Cerebellar cortex (tissue), 1 donor: ENCODE results near the gene KCNS3.

Experiments used
- DNase-seq: peaks from one replicate; pipeline ENCODE4 v3.0.0-alpha.2; 2015; ENCODE audit warnings: low spot score

Gene KCNS3

DNA sequence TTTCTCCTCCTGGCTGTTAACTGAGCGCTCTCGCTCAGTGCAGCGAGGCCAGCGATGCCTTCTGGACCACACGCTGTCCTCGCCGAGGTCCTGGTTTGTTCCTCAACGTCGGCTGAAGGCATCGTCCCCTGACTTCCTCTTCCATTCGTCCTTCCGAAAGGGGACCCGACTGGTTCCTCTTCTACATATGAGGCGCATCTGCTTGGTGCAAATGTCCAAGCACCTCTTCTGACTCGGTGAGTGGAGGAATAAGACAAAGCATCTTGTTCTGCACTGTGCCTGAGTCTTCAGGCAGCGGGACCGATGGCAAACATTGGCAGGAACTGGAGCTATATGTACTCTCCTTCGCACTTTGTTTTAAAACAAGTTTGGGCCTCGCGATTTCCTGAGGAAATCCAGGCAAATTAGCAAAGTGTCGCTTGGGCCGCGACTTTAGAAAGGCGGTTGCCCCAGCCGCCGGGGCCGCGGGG is 621 bp upstream of the KCNS3 start:
- no peak for DNase-seq

DNA sequence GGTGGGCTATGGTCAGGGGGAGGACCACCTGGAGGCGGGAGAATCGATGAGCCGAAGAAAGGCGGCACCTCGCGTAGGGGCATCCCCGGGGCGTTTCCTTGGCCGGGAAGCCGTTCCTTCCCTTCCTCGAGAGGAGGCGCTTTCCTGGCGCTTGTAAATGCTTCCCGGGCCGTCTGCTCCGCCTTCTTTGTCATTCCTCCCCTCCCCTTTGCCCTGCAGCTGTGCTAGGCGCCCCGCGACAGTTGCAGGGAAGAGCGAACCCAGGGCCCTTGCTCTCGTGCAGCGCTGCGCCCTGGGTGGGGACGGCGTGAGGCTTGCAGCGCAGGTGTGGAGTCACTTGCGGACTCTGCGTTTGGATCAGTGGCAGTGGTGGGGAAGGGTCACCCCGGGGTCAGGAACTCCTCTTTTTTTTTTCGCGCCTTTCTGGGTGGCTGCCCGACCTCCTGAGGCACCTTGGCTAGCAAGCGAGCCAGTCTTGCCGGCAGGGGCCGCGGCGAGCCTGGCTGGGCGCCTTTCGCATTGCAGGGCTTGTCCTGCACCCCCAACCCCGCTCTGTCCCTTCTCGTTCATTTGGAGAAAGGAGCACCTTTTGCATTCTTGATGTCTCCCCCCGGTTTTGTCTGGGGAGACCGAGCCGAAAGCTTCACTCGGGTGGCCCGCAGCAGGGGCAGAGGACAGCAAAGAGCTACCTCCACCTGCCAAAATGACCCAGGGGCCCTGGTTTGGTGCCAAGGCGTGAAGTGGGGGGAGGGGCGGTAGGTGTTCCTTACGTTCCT is 858 bp downstream of the KCNS3 start:
- DNase-seq: no peak

DNA sequence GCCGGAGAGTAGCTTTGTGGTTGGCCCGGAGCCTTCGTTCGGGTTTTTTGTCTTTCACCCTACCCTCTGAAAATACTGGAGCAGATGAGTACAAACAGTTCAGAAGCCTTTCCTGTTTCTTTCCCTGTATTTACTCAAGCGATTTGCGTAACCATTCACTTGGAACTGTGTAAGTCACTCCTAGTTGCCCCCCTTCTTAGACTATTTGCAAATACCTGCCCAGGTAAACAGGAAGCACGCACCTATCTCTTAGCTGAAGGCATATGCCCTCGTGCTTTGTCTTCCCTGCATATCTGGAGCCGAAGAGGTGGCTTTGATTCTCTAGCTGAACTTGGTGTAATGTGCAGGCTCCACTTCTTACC is 1.4 kb downstream of the KCNS3 start:
- no peak for DNase-seq

DNA sequence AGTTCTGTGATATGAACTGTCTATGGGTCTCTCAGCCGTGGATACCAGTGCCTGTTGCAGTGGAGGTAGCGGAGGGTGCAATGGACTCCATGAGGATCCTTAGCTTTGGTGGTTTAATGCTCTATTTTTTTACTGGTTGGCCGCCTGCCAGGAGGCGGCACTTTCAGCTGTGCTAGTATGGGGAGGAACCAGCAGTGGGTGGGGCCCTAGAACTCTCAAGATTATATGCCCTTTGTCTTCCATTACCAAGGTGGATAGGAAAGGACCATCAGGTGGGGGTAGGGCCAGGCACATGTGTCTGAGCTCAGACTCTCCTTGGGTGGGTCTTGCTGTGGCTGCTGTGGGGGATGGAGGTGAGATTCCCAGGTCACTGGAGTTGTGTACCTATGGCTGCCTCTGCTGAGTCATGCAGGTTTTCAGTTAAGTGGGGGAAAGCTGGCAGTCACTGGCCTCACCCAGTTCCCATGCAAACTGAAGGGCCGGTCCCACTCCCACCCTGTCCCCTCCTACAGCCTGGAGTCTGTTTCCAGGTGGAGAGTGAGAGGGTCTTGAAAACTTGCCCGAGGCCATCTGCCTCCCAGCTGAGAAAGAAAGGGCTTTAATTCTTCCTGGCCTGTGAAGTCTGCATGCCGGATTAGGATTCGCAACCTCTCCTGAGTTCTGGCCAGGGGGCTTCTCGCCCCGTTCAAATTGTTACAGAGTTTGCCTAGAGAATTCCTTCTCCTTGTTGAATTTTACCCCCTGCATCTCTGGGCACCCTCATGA is 14.5 kb downstream of the KCNS3 start:
- DNase-seq: no peak

DNA sequence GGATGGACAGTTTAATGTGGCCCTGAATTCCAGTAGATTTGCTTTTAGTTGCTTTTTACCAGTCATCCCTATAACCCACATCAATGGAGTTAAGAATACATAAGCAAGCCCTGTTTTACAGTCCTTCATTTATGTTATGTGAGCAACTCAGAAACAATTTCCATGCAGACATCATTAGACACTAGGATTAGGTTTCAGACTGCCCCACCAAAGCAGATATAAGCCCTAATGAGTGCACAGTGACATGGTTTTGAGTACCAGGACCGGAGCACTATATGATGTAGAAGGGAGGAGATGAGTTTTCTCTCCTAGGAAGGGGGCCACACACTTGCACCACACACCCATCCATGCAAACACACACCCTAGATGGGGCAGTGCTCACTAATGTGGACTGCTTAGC is 15.5 kb downstream of the KCNS3 start:
- DNase-seq: no peak

DNA sequence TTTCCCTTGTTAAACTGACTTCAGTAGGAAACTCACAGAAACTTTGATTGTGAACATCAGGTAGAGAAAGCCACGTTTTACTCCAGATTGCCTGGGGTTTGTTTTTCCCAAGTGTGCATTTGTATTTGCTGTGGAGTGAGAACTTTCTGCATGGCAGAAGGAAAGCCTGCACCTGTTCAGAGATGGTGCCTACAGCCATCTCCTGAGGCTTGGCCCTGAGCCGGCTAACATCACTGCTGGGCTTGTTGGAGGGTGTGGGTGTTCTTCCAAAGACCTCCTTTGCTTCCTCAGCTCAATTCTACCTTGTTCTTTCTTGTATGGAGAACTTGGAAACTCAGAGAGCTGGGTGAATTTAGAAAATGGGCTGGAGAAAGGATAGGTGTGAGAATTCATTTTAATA is 16.1 kb downstream of the KCNS3 start:
- no peak for DNase-seq

DNA sequence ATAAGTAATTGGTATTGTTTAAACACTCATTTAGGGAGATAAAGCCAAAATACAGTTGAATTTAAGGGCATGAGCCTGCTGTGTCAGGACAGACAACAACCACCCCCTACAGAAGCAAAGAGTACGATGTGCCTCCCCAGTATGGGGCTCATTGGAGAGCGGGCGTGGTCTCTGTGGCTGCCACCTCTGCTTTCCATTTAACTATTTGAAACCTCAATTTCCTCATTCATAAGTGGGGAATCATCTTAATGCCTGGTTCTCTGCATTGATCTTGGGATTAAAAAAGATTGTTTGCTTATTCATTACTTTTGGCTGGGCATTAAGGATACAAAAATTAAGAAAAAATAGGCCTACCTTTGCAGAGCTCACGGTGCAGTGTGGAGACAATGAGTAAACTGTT is 21.4 kb downstream of the KCNS3 start:
- DNase-seq: no peak

DNA sequence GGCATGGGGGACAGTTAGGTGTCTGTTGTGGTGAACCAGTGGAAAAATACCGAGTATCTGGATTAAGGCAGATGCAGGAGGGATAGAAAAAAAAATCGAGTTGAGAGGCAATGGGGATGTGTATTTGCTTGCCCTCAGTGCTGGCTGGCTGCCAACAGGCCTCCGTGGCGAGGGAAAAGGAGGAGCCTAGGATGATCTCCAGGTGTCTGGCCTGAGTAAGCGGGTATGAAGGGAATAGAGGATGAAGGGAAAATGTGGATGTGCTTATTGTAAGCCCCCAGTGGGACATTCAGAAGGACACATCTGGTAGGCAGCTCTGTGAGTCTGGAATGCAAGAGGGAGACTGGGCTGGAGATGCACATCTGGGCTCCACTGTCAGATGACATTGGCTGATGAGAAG is 22.8 kb downstream of the KCNS3 start:
- DNase-seq: no peak

DNA sequence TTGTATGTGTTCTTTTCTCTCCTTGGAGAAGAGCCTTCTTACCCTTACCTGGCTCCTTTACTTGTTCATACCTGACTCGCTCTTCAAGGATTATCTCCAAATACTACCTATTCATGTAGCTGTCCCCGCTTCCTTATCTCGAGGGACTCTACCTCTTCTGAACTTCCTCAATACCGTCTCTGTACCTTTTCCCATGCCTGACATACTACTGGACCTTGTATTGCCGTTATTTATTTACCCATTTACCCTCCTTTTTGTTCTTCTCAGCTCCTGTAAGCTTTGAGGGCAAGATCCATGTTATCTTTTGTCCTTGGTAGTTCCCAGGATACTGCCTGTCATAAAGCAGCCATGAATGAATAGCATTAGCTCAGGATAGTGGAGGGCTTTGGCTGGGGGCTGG is 32.5 kb downstream of the KCNS3 start:
- no peak for DNase-seq

DNA sequence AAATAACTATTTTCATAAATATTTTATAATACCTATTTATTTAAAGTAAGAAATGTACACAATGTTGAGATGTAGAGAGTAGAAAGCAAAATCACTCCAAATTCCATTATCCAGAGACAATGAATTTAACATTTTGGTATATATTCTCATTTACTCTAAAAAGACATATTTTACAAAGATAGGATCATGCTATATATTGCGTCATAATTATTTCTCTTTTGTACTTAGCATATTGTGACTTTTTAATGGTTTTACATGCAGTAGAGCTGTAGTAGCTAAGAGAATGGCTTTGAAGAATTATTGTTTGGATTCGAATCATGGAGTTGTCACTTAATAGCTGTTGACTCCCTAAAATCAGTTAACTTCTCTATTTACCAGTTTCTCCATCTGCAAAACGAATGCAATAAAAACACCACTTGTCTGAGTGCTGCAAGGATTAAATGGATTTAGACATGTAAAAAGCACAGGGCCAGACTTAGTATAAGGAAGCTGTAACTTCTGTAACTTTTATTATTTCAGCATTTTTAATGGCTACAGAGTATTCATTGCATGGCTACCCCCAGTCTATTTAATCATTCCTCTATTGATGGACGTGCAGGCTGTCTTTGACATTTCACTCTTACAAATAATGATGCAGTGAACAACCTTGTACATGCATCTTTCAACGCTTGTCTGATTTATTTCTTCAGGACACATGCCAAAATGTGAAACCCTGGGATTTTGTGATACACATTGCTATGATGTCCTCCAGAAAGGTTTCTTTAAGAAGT is 33.2 kb downstream of the KCNS3 start:
- DNase-seq: no peak

DNA sequence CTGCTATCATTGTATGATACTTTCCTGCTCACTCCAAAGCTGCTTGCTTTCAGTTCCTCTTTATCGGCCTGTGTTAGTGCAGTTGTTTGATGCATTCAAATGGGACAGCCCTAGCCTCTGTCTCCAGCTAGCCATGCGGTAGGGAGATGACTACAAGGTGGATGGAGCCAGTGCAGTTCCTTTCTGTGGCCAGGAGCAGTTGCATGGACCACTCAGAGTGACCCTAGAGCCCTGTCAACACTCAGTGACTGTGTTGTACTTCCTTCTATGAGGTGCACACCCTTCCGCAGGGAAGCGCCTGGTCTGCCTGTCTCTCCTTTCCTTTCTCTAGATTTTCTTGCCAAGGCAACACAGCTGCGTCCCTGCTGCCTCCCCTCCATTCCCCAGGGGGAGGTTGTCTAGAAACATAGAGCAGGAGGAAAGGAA is 33.8 kb downstream of the KCNS3 start:
- DNase-seq: no peak

DNA sequence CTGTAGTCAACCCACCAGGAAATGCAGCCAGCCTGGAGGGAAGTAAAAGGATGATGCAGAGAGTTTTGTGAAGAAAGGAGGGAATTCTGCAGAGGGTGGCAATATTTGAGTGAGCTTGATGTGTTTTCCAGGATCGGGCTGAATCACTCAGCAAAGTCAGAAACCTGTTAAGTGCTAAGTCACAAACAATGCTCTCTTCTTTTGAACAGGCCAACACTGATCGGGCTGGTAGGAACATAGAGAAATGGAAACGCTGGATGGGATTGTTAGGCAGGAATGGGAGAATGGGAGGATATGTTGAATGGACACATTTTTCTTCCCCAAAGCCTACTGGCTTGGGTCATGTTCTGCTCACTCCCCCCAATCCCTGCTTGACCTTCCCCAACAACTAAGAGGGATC is 36.6 kb downstream of the KCNS3 start:
- no peak for DNase-seq

DNA sequence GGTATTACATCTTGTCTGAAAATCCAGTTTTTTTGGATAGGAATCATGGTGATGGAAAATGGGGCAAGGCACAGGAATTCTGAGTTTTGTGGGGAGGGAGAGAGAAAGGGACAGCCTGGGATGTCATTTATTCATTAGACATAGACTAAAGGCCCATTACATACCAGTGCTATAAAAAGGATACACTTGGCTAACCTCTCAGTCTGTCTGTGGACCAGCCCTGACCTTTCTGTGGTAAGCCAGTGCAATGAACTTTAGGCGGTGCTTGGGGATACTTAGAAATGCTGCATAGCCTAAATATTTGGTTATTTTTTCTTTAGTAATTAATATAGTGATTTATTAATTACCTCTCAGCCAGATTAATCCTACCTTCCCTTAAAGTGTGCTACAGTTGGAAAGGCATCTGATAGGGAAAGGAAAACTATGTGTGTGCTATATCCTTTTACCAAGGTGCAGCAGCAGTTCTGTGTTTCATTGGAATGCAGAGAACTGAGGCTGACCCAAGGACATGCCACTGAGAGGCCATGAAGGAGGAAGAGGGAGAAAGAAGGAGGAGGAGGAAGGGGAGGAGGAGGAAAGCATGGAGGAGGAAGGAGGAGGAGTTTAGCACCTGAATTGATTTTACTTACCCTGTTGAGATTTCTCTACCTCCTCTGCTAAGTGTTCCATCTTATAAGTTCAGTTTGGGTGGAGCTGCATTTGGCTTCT is 37.5 kb downstream of the KCNS3 start:
- DNase-seq: no peak

DNA sequence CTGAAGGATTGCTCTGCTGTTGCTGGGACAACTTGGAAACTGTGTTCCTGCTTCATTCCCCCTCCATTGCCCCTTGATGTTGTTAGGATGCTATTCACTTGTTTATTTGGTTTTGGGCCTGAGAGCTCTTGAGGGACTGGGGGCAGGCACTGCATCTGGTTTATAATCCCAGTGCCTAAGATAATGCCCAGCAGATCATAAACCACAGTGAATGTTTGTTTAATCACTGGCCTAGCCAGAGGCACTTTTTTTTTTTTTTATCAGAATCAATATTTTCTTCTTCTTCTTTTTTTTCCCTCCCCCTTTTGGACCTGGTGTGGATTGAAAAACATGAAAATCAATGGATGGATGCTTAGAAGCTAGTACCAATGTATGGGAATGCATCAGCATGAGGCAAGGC is 38.1 kb downstream of the KCNS3 start:
- DNase-seq: no peak

DNA sequence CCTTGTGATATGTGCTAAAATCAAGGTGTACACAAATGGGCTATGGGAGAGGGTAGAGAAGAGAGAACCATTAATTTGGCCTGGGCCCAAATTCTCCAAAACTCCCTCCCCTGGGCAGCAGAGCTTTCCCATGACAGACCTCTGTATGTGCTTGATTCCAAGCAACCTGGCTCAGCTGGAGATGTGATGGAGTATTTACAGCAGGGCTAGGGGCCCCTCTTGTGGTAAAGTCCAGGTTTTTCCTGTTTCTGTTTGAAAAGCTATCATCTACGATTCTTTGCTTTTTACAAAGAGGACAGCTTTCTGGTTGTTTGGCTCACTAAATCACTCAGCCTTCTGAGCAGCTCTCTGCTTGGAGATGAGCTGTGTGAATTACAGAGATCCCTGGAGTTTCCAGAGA is 40.3 kb downstream of the KCNS3 start:
- DNase-seq: no peak

DNA sequence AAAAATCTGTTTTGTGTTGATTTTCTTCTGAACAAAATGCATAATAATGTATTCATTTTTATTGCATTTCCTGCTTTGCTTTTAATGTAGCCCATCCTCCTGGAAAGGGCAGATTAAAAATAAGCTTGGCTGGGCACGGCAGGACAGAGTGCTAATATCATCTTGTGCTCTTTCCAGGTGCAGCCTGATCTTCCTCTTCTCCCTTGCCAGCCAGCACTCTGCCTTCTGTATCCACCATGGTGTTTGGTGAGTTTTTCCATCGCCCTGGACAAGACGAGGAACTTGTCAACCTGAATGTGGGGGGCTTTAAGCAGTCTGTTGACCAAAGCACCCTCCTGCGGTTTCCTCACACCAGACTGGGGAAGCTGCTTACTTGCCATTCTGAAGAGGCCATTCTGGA is 52.3 kb downstream of the KCNS3 start:
- no peak for DNase-seq

DNA sequence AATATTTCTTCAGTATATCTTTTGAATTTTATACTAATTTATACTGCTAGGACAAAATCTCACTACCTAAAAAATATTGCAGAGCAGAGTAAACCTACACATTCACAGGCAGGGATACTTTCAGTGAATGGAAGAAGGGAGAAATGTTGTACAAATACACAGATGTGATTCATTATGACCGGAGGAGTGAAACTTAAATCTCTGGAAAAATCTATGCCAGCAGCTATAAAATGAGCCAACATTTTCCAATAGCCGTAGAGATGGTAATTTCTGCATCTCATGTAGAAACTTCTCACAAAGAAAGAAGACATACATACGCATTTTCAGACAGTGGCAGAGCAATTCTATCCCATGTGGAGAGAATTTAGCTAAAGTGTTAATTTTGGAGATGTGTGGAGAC is 54.8 kb downstream of the KCNS3 start:
- no peak for DNase-seq

DNA sequence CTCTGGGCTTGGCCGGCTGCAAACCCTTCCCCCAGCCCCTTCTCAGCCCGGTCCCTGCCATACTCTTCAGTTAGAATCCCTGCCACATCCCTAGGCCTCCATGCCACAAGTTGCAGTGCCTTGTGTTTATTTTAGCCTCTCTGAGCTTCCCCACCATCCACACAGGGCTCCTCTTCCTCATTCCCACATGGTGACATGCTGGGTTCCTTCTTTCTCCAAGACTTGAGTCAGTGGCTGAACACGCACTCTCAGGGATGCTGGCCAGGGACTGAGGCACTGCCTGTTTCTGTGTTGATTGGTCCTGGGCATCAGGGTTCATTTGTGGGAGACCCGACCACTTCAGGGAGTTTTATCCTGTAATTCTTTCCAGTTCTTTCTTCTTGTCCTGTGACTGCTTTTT is 56.3 kb downstream of the KCNS3 start:
- DNase-seq: no peak

DNA sequence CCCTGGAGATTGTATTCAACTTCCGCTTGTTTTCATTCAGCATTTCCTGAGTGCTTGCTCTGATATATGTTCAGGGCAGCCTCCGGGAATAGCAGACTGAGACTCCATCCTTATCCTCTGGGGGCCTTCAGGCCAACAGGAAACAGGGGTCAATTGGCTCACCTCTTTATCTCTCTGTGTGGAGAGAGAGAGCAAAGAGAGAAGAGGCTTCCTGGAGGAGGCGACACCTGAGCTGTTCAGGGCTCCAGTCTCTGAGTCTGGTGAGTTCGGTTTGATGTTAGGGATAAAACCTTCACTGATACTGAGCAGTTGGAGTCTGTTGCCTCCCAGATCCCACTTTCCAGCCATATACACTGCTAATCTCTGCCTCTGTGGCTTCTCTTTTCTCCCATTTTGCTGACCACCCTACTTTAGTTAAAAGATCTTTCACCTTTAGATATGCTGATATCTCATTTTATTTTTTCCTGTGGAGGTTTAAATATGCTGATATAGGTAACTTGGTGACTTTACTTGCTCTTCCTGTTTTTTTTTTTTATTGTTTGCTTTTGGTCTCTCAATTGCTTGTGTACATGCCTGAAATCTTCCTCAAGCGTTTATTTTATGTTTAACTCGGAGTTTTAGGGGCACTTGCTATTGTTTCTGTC is 56.9 kb downstream of the KCNS3 start:
- no peak for DNase-seq

DNA sequence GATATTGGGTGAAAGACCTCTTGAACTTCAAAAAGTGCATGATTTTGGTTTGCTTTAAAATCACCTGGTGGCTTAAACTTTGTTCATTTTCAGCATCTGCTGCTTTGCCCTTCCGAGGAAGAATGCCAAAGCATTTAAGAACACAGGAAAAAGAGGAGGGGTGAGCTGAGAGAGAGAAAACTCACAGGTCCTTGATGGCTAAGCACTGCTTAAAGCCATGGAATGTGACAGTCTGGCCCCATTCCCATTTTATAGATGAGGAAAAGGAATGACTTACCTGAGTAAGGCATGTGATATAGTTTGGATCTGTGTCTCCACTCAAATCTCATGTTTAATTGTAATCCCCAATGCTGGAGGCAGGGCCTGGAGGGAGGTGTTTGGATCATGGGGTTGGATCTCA is 58.1 kb downstream of the KCNS3 start:
- DNase-seq: no peak

DNA sequence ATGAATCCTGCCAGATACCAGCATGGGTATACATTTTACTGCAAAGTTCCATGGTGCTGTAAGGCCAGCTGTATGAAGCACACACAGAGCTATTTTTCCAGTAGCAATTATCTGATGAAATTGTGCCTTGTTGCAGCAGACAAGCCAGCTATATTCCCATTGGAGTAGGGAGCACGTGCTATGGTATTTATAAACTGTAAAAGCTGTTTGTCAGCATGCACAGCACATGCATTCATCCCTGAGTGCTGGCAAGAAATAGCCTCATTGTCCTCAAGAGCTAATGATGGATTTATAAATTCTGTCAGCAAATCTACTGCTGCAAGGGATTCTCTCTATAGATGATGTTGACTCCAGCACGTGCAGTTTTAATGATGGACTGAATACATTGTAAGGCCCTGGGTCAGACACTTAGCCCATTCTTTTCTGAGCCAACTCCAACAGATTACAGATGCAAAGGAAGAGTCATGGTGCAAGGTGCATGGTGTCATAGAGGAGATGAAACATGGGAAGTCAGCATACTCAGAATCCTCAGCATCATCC is 61.7 kb downstream of the KCNS3 start:
- no peak for DNase-seq

DNA sequence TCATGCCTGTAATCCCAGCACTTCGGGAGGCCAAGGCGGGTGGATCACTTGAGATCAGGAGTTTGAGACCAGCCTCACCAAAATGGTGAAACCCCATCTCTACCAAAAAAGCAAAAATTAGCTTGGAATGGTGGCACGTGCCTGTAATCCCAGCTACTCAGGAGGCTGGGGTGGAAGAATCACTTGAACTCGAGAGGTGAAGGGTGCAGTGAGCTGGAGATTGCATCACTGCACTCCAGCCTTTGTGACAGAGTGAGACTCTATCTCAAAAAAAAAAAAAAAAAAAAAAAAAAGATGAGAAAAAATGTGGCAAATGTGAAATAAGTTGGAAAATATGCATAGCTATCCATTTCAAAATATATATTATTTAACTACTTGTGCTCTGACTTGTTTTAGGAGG is 65.0 kb downstream of the KCNS3 start:
- DNase-seq: no peak
